Measurements from ENCODE around the gene PEG3. TPM values are rescaled to one million over a fixed set of nuclear protein-coding genes. Genes with fewer than 3 reads are reported as not detected.

PEG3 gene
- total and polyA plus RNA-seq, 9 of the 15 experiments (the other 6 are each of a cell fraction or from before 2014, with no cell fraction given), result 0.04 to 0.40 TPM; not detected in 7

DNA sequence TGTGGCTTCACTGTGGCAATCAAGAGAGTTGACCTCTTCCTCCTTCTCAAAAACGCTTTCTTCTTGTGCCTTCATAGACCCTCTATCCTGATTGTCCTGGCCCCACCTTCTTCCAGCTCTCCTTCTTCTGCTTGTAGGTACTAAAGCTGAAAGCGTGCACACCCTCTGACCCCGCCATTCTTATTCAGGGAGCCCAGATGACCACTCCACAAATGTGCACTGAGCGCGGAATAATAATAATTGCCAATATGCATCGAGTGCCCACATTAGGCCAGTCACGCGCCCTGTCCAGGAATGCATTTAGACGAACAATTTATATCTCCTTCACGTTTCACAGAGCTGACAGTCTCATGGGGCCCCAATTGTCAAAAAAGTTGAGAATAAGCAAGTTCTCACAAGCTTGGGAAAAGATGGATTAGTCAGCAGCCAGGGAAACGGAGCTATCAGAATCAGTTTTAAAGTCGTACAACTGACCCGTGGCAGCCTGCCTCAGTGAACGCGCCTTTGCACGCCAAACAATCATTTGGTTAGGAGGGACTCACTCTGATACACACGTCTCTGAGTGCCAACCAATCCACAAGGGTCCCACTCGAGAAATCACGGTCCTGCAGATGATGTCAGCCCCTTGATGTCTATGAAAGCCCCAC lies 36.7 kb upstream of the PEG3 start (continued):
- TF ChIP-seq, protein P1, sequence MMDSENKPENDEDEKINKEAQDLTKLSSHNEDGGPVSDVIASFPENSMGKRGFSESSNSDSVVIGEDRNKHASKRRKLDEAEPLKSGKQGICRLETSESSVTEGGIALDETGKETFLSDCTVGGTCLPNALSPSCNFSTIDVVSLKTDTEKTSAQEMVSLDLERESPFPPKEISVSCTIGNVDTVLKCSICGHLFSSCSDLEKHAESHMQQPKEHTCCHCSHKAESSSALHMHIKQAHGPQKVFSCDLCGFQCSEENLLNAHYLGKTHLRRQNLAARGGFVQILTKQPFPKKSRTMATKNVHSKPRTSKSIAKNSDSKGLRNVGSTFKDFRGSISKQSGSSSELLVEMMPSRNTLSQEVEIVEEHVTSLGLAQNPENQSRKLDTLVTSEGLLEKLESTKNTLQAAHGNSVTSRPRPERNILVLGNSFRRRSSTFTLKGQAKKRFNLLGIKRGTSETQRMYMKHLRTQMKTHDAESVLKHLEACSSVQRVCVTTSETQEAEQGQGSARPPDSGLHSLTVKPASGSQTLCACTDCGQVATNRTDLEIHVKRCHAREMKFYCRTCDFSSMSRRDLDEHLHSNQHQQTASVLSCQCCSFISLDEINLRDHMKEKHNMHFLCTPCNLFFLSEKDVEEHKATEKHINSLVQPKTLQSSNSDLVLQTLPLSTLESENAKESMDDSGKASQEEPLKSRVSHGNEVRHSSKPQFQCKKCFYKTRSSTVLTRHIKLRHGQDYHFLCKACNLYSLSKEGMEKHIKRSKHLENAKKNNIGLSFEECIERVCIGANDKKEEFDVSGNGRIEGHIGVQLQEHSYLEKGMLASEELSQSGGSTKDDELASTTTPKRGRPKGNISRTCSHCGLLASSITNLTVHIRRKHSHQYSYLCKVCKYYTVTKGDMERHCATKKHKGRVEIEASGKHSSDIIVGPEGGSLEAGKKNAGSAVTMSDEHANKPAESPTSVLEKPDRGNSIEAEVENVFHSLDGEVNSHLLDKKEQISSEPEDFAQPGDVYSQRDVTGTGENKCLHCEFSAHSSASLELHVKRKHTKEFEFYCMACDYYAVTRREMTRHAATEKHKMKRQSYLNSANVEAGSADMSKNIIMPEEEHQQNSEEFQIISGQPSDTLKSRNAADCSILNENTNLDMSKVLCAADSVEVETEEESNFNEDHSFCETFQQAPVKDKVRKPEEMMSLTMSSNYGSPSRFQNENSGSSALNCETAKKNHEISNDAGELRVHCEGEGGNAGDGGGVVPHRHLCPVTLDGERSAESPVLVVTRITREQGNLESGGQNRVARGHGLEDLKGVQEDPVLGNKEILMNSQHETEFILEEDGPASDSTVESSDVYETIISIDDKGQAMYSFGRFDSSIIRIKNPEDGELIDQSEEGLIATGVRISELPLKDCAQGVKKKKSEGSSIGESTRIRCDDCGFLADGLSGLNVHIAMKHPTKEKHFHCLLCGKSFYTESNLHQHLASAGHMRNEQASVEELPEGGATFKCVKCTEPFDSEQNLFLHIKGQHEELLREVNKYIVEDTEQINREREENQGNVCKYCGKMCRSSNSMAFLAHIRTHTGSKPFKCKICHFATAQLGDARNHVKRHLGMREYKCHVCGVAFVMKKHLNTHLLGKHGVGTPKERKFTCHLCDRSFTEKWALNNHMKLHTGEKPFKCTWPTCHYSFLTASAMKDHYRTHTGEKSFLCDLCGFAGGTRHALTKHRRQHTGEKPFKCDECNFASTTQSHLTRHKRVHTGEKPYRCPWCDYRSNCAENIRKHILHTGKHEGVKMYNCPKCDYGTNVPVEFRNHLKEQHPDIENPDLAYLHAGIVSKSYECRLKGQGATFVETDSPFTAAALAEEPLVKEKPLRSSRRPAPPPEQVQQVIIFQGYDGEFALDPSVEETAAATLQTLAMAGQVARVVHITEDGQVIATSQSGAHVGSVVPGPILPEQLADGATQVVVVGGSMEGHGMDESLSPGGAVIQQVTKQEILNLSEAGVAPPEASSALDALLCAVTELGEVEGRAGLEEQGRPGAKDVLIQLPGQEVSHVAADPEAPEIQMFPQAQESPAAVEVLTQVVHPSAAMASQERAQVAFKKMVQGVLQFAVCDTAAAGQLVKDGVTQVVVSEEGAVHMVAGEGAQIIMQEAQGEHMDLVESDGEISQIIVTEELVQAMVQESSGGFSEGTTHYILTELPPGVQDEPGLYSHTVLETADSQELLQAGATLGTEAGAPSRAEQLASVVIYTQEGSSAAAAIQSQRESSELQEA (IDR thresholded peaks at IDR 0.05; ENCODE audit: low read depth), result no peak
- TF ChIP-seq RUNX1 (IDR thresholded peaks at IDR 0.05; ENCODE audit: low read depth), result no peak
- no peak for TF ChIP-seq ZNF354B (CRISPR knock-in tag; IDR thresholded peaks at IDR 0.05)
- TF ChIP-seq HDAC2 (IDR thresholded peaks at IDR 0.05), result no peak
- no peak for TF ChIP-seq ZNF830 (CRISPR knock-in tag; IDR thresholded peaks at IDR 0.05)
- no peak for TF ChIP-seq ZNF586 (CRISPR knock-in tag; conservative IDR thresholded peaks at IDR 0.05)
- TF ChIP-seq BHLHE40 (IDR thresholded peaks at IDR 0.05; ENCODE audit: low read length), result no peak
- no peak for TF ChIP-seq GATAD2B (IDR thresholded peaks at IDR 0.05; ENCODE audit: borderline replicate concordance)
- TF ChIP-seq ZKSCAN1 (IDR thresholded peaks at IDR 0.05; ENCODE audit: low read depth, low read length), result no peak
- TF ChIP-seq KLF16 (IDR thresholded peaks at IDR 0.05), result no peak
- no peak for TF ChIP-seq DPF2 (IDR thresholded peaks at IDR 0.05)
- no peak for TF ChIP-seq MAFK (IDR thresholded peaks at IDR 0.05; ENCODE audit: low read length)
- TF ChIP-seq EP400 (IDR thresholded peaks at IDR 0.05), result no peak
- TF ChIP-seq ZNF197 (CRISPR knock-in tag; IDR thresholded peaks at IDR 0.05; ENCODE audit: low read depth), result no peak
- no peak for TF ChIP-seq BRD9 (IDR thresholded peaks at IDR 0.05; ENCODE audit: low read depth, partially characterized antibody)
